IMR-90 (cell line): ENCODE measurements around the gene SPACA5B. TPM values are rescaled to one million over a fixed set of nuclear protein-coding genes. Genes with fewer than 3 reads are reported as not detected.

Experiments used
- ATAC-seq: fragments of 200-7000 bp; cut with Tn5 transposase; 2 replicates; pipeline ENCODE4 v1.9.1; 2020; ENCODE audit warnings: low read depth, mild to moderate bottlenecking, moderate library complexity
- BruUV-seq: library from RNA; stranded (reverse); fragments of 400-500 nt; replicated peaks from 2 replicates; lab custom pipeline; 2021; lab: Mats Ljungman, UMichigan
- CTCF ChIA-PET: fragments of 300-600 bp; formaldehyde crosslinking; extraction: SDS; loops from one replicate; lab custom pipeline; 2021; ENCODE audit warnings: antibody characterized with exemption; lab: Yijun Ruan, JAX
- POLR2A ChIA-PET: fragments of 300-600 bp; sonication (Branson Sonifier 250); formaldehyde crosslinking; loops from one replicate; lab custom pipeline; 2022; ENCODE audit warnings: antibody characterized with exemption; ENCODE audit not compliant: unreplicated experiment; lab: Charles Lee
- DNase-seq: peaks from one replicate; pipeline ENCODE4 v3.0.0; 2013
- H2AFZ ChIP-seq: replicated peaks from 2 replicates; pipeline ENCODE3; 2013; ENCODE audit warnings: low read length, mild to moderate bottlenecking; ENCODE audit not compliant: poor library complexity
- H2AK5ac ChIP-seq: 2 replicates; pipeline ENCODE4 v1.6.1; 2013; ENCODE audit warnings: low read depth, low read length, inconsistent platforms
- H2AK9ac ChIP-seq: replicated peaks from 2 replicates; pipeline ENCODE3; 2013; ENCODE audit warnings: mild to moderate bottlenecking, low read depth, low read length, moderate library complexity; ENCODE audit not compliant: poor library complexity
- H2BK120ac ChIP-seq: 2 replicates; pipeline ENCODE4 v1.6.1; 2013; ENCODE audit warnings: low read depth, low read length, inconsistent platforms
- H2BK15ac ChIP-seq: 3 replicates; pipeline ENCODE4 v1.6.1; 2013; ENCODE audit warnings: low read depth, low read length, inconsistent platforms
- H2BK20ac ChIP-seq: 2 replicates; pipeline ENCODE4 v1.6.1; 2013; ENCODE audit warnings: low read depth, mild to moderate bottlenecking, inconsistent platforms, low read length, moderate library complexity
- H2BK5ac ChIP-seq: 2 replicates; pipeline ENCODE4 v1.6.1; 2013; ENCODE audit warnings: mild to moderate bottlenecking, low read depth, low read length, inconsistent platforms; ENCODE audit not compliant: poor library complexity, severe bottlenecking
- H3K14ac ChIP-seq: replicated peaks from 2 replicates; pipeline ENCODE4 v1.6.1; 2013; ENCODE audit warnings: low read depth, low read length, inconsistent platforms
- H3K18ac ChIP-seq: 2 replicates; pipeline ENCODE4 v1.6.1; 2013; ENCODE audit warnings: low read depth, low read length, control low read depth
- H3K23ac ChIP-seq: 2 replicates; pipeline ENCODE4 v1.6.1; 2013; ENCODE audit warnings: low read depth, low read length, inconsistent platforms
- H3K27ac ChIP-seq: 2 replicates; pipeline ENCODE4 v1.5.1; 2013; ENCODE audit warnings: mild to moderate bottlenecking, control low read depth, low read length; ENCODE audit not compliant: insufficient read depth
- H3K27me3 ChIP-seq: 2 replicates; pipeline ENCODE4 v1.6.1; 2013; ENCODE audit warnings: low read length; ENCODE audit not compliant: control insufficient read depth, insufficient read depth
- H3K36me3 ChIP-seq: 2 replicates; pipeline ENCODE4 v1.6.1; 2013; ENCODE audit warnings: low read length, mixed read lengths; ENCODE audit not compliant: control insufficient read depth, insufficient read depth
- H3K4ac ChIP-seq: 2 replicates; pipeline ENCODE4 v1.6.1; 2013; ENCODE audit warnings: low read depth, low read length, inconsistent platforms
- H3K4me1 ChIP-seq: 2 replicates; pipeline ENCODE4 v1.6.1; 2013; ENCODE audit warnings: low read length, mixed read lengths; ENCODE audit not compliant: control insufficient read depth, insufficient read depth
- H3K4me2 ChIP-seq: 2 replicates; pipeline ENCODE4 v1.6.1; 2013; ENCODE audit warnings: low read depth, mild to moderate bottlenecking, control low read depth, low read length, moderate library complexity
- H3K4me3 ChIP-seq: 2 replicates; pipeline ENCODE4 v1.5.1; 2013; ENCODE audit warnings: low read depth, mild to moderate bottlenecking, control low read depth, low read length, moderate library complexity; ENCODE audit not compliant: insufficient read depth
- H3K56ac ChIP-seq: 2 replicates; pipeline ENCODE4 v1.6.1; 2013; ENCODE audit warnings: low read length, inconsistent platforms; ENCODE audit not compliant: insufficient read depth; ENCODE audit errors: extremely low read depth
- H3K79me1 ChIP-seq, 2 experiments: 2 replicates each; pipeline ENCODE4 v1.6.1; 2013; ENCODE audit warnings: low read length in 2 of 2, inconsistent platforms in 1 of 2, low read depth in 1 of 2
- H3K9ac ChIP-seq: 2 replicates; pipeline ENCODE4 v1.6.1; 2013; ENCODE audit warnings: low read depth, low read length, control low read depth
- H3K9me1 ChIP-seq: 2 replicates; pipeline ENCODE4 v1.6.1; 2013; ENCODE audit warnings: low read length, inconsistent platforms; ENCODE audit not compliant: insufficient read depth
- H3K9me3 ChIP-seq: 2 replicates; pipeline ENCODE4 v1.6.1; 2013; ENCODE audit warnings: low read length; ENCODE audit not compliant: control insufficient read depth, insufficient read depth
- H4K20me1 ChIP-seq: 2 replicates; pipeline ENCODE4 v1.6.1; 2013; ENCODE audit warnings: low read length, inconsistent platforms; ENCODE audit not compliant: insufficient read depth
- H4K5ac ChIP-seq: 2 replicates; pipeline ENCODE4 v1.6.1; 2013; ENCODE audit warnings: mild to moderate bottlenecking, low read depth, low read length, control low read depth
- H4K8ac ChIP-seq, 2 experiments: 2 replicates each; pipeline ENCODE4 v1.6.1; 2013; ENCODE audit warnings: low read depth in 2 of 2, low read length in 2 of 2, control low read depth in 1 of 2, inconsistent platforms in 1 of 2
- H4K91ac ChIP-seq: 2 replicates; pipeline ENCODE4 v1.6.1; 2013; ENCODE audit warnings: low read depth, low read length, inconsistent platforms; ENCODE audit not compliant: insufficient read depth
- MAFK ChIP-seq: IDR thresholded peaks from 2 replicates; pipeline ENCODE4 v1.6.1; 2012; ENCODE audit warnings: low read depth, low read length, improper control_type of control experiment
- RAD21 ChIP-seq: IDR thresholded peaks from 2 replicates; pipeline ENCODE4 v1.6.1; 2012; ENCODE audit warnings: low read length, improper control_type of control experiment
- WGBS, 2 experiments: methylation state at CpG; one replicate each; pipeline versions ENCODE4 v1.1.5 to v1.1.7; 2013; ENCODE audit warnings: missing lambda C conversion rate in 2 of 2; ENCODE audit not compliant: insufficient read length in 1 of 2; ENCODE audit errors: extremely low coverage in 2 of 2; 5-methylcytosine and 5-hydroxymethylcytosine counted together
- dilution Hi-C: fragments of 300-500 bp; cut with HindIII; formaldehyde crosslinking; loops from one replicate; pipeline ENCODE4 v1.14.3; 2018; ENCODE audit warnings: low sequenced_read_pairs; ENCODE audit not compliant: unreplicated experiment
- in situ Hi-C: fragments of 300-500 bp; cut with MboI; formaldehyde crosslinking; loops from 3 replicates; pipeline ENCODE4 v1.14.3; 2019; ENCODE audit warnings: low sequenced_read_pairs, inconsistent platforms, mixed read lengths
- intact Hi-C: fragments of 100-400 bp; cut with micrococcal nuclease; formaldehyde crosslinking; loops from 2 replicates; pipeline ENCODE4 v1.10.0; 2022
- polyA plus RNA-seq, 3 experiments: library from polyadenylated mRNA; depleted of rRNA; stranded (reverse); fragments of >200 nt; gene quantifications; 2 replicates each; pipeline ENCODE4 v1.2.3, GENCODE V29; 2012; ENCODE audit warnings: low replicate concordance in 1 of 3
- total RNA-seq: library from RNA; depleted of rRNA; stranded (reverse); fragments of >200 nt; gene quantifications from 2 replicates; pipeline ENCODE4 v1.2.3, GENCODE V29; 2012
- TF ChIP-seq, protein P1 (sequence below): fragments of 150-350 bp; IDR thresholded peaks from 2 replicates; pipeline ENCODE4 v1.6.1; 2017; ENCODE audit warnings: mild to moderate bottlenecking, antibody characterized with exemption, low read length, low read depth

Gene SPACA5B
- total and polyA plus RNA-seq, 2 of the 4 experiments (the other 2 are of a cell fraction): not detected

DNA sequence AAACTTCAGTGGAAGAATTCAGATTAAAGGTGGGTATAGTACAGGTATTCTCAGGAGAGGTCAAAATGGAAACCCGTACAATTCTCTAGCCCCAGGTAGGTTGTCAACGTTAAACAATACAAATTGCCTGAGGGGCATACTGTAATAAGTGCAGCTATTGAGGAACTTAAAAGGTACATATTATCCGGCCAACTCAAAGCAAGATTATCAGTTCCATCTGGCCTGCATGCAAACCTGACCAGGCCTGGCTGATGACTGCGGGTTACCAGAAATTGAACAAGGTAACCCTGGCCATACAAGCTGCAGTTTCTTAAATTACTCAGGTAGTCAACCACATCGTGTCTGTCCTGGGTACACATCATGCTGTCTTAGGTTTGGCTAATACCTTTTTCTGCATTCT is 46.7 kb upstream of the SPACA5B start:
- H2AK9ac ChIP-seq: no peak overlapping the region
- DNase-seq (no peak), ATAC-seq (no peak)
- H3K9ac ChIP-seq: no peak overlapping the region
- H3K9me3 ChIP-seq: no peaks in the 10 kb centered on the region
- 83% methylated on average over 3 of the region's 5 CpGs; no CpG with 5 or more reads in 1 of the 2 experiments for WGBS, 2 experiments
- in situ Hi-C loops: loop anchor here (10.0 kb wide), 1 partner anchor 411 kb away; no protein-coding TSS in a partner anchor
- no peak overlapping the region for H4K5ac ChIP-seq
- H3K4me2 ChIP-seq: no peak overlapping the region
- no peak overlapping the region for H2BK120ac ChIP-seq
- H3K27ac ChIP-seq: no peak overlapping the region
- intact Hi-C loops: loop anchor here (2.0 kb wide), 1 partner anchor 411 kb away; no protein-coding TSS in a partner anchor
- no peak overlapping the region for H4K91ac ChIP-seq
- H4K8ac ChIP-seq: no peak overlapping the region
- no peak overlapping the region for H3K4ac ChIP-seq
- H2AK5ac ChIP-seq: no peak overlapping the region
- H3K4me3 ChIP-seq: no peak overlapping the region
- TF ChIP-seq RAD21 (no peak), MAFK (no peak)
- TF ChIP-seq, protein P1, sequence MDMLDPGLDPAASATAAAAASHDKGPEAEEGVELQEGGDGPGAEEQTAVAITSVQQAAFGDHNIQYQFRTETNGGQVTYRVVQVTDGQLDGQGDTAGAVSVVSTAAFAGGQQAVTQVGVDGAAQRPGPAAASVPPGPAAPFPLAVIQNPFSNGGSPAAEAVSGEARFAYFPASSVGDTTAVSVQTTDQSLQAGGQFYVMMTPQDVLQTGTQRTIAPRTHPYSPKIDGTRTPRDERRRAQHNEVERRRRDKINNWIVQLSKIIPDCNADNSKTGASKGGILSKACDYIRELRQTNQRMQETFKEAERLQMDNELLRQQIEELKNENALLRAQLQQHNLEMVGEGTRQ: no peak
- ChIA-PET CTCF (interaction anchor here (0.6 kb wide), 1 partner anchor 9 kb away, joined by 5 read pairs; no protein-coding TSS in a partner anchor), POLR2A (no interaction called here)
- no peak overlapping the region for H3K18ac ChIP-seq
- H3K14ac ChIP-seq: no peak overlapping the region
- H2BK15ac ChIP-seq: no peak overlapping the region
- H3K27me3 ChIP-seq: peaks cover 9% of the 10 kb centered on the region
- no TSS peak for BruUV-seq
- H2BK5ac ChIP-seq: no peak overlapping the region
- H2AFZ ChIP-seq: no peak overlapping the region
- dilution Hi-C loops: no loop called here
- H3K4me1 ChIP-seq: no peaks in the 10 kb centered on the region
- no peaks in the 10 kb centered on the region for H3K79me1 ChIP-seq
- H3K23ac ChIP-seq: no peak overlapping the region
- no peaks in the 10 kb centered on the region for H3K9me1 ChIP-seq
- H3K56ac ChIP-seq: no peak overlapping the region
- no peaks in the 10 kb centered on the region for H3K36me3 ChIP-seq
- no peak overlapping the region for H2BK20ac ChIP-seq
- no peaks in the 10 kb centered on the region for H4K20me1 ChIP-seq
